ENCODE measurements around the gene EMILIN2.

DNA sequence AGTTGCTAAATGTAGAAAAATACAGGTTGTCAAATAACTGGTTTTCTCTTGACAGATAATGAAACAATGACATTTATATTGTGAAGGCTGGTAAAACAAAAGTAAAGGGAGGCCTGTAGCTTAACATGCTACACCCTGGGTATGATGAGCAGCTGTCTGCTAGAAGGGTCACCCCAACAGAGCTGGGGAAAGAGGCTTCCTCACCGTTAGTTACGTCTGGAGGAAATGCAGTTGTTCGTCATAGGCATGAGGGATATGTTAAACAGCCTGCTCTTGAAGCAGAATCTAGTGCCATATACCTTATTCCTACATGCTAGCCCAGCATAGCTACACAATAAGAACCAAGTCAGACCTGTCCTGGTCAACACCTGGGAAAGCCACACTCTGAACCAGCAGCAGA is 116.2 kb downstream of the EMILIN2 start:
- TF ChIP-seq, protein P1, sequence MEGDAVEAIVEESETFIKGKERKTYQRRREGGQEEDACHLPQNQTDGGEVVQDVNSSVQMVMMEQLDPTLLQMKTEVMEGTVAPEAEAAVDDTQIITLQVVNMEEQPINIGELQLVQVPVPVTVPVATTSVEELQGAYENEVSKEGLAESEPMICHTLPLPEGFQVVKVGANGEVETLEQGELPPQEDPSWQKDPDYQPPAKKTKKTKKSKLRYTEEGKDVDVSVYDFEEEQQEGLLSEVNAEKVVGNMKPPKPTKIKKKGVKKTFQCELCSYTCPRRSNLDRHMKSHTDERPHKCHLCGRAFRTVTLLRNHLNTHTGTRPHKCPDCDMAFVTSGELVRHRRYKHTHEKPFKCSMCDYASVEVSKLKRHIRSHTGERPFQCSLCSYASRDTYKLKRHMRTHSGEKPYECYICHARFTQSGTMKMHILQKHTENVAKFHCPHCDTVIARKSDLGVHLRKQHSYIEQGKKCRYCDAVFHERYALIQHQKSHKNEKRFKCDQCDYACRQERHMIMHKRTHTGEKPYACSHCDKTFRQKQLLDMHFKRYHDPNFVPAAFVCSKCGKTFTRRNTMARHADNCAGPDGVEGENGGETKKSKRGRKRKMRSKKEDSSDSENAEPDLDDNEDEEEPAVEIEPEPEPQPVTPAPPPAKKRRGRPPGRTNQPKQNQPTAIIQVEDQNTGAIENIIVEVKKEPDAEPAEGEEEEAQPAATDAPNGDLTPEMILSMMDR (conservative IDR thresholded peaks at IDR 0.05; ENCODE audit: low read length) = no peak
- no peak for TF ChIP-seq EZH2phosphoT487 (IDR thresholded peaks at IDR 0.05; ENCODE audit: borderline replicate concordance, low read depth, low read length)
